ENCODE measurements around the gene CUL9.

Gene CUL9

DNA sequence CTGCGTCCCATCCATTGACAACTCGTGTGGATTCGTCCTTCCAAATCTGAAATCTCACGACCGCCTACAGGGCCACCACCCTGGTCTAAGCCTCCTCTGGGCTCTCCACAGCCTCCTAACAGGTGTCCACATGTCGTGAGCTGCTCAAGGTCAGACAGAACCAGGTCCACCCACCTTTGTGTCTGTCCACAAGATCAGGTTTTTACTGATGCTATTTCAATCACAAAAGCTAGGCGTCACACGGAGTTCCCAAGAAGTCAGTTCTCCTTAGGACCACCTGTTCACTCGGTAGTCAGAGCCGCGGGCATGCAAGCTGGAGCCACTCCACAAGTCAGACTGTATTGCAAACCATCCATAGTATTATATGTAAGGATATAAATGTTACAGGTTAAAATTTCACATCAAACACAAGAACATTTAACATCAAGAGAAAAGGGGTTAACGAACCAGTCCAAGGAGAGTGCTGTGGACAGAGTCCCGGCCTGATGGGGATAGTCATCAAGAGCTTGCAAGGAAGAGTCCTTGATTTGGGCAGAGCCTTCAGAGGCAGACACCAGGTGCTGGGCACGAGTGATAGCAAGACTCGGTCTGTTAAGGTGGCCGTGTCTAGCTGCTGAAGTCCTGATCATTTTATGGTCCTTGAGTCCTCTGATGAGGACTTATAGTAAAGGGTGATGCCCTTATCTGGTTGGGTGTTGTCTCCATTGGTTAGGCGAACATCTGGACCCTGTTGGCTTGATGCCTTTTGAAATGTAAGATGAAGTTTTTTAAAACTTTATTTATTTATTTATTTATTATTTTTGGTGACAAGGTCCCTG, 48.0 kb downstream of the CUL9 start:
- DNase-seq (ENCODE audit: low spot score): peak; percentile 59

DNA sequence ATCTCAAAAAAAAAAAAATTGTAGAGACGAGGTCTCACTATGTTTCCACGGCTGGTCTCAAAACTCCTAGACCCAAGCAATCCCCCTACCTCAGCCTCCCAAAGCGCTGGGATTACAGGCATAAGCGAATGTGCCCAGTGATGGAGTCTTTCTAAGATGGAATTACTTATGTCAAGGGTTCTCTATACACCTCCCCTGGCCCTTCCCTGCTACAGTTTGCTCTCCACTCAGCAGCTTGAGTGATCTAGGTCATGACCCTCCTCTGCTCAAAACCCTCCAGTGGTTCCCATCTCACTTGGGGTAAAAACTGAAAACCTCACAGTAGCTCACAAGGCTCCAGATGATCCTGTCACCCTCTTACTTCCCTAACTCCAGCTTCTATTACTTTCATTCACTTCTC, 49.1 kb downstream of the CUL9 start:
- no peak for DNase-seq (ENCODE audit: low spot score)

DNA sequence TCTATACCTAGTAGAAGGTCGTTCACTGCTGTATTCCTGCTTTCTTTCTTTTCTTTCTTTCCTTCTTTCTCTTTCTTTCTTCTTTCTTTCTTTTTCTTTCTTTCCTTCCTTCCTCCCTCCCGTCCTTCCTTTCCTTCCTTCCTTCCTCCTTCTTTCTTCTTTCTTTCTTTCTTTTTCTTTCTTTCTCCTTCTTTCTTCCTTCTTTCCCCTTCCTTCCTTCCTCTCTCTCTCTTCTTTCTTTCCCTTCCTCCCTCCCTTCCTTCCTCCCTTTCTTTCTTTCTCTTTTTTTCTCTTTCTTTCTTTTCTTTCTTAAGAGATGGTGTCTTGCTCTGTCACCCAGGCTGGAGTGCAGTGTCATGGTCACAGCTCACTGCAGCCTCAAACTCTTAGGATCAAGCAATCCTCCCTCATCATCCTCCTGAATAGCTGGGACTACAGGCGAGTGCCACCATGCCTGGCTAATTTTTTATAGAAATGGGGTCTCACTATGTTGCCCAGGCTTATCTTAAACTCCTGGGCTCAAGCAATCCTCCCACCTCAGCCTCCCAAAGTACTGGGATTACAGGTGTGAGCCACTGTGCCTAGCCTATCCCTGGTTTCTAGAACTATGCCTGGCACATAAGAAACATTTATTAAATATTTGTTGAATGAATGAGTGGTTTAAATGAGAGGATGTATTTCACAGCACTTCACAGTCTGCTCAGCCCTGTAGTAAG, 49.9 kb downstream of the CUL9 start:
- no peak for DNase-seq (ENCODE audit: low spot score)

DNA sequence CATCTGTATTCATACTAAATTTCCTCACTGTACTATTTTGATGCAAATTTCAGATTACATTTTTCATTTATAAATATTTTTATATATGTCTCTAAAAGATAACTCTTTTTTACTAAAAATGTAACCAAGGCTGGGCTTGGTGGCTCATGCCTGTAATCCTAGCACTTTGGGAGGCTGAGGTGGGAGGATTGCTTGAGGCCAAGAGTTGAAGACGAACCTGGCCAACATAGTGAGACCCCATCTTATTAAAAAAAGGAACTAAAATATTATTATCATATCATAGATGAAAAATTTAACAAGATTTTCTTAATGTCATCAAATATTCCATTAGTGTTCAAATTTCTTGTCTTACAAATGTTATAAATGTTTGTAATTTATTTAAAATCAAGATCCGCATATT, 53.8 kb downstream of the CUL9 start:
- DNase-seq (ENCODE audit: low spot score): no peak

DNA sequence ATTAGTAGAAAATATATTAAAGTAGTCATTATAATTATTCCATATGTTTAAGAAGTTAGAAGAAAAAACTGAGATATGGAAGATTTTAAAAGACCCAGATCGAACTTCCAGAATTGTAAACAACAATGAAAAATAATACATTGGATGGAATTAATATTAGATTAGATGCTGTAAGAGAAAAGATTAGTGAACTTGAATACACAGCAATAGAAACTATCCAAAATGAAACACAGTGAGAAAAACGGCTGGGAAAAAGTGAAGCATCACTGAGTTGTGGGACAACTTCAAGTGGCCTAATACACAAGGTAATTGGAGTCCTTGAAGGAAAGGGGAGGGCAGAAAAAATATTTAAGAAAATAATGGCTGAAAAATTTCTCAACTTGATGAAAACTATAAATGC, 57.1 kb downstream of the CUL9 start:
- DNase-seq (ENCODE audit: low spot score): no peak

DNA sequence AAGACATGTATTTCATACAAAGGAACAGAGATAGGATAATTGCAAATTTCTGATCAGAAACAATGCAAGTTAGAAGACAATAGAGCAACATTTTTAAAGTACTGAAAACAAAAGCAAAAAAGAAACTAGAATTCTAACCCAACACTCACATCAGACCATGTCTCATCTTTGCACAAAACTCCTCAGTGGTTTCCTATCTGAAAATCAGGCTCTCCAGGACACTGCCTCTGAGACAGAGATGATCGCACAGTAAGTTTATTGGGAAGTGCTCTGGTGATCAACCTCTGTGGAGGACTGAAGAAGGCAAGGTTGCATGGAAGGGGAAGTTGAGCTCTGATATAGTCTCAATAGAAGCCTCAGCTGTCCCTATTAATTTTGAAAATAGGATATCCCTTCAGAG, 59.0 kb downstream of the CUL9 start:
- DNase-seq (ENCODE audit: low spot score): no peak

DNA sequence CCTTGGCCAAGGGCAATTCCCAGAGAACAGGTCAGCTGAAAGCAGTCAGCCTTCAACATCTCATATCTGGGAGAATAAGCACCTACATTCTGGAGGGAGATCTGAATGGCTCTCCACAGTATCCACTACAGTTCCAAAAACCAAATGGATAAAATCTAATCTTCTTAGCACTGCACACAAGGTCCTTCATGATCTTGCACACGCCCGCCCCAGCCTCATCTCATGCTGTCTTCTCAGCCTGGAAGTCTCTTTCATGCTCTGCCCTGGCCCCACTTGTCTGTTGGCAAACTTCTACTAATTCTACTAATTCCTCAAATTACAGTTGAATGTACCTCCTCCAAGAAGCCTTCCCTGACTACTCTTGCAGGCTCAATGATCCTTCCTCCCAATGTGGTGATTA, 59.5 kb downstream of the CUL9 start:
- no peak for DNase-seq (ENCODE audit: low spot score)

DNA sequence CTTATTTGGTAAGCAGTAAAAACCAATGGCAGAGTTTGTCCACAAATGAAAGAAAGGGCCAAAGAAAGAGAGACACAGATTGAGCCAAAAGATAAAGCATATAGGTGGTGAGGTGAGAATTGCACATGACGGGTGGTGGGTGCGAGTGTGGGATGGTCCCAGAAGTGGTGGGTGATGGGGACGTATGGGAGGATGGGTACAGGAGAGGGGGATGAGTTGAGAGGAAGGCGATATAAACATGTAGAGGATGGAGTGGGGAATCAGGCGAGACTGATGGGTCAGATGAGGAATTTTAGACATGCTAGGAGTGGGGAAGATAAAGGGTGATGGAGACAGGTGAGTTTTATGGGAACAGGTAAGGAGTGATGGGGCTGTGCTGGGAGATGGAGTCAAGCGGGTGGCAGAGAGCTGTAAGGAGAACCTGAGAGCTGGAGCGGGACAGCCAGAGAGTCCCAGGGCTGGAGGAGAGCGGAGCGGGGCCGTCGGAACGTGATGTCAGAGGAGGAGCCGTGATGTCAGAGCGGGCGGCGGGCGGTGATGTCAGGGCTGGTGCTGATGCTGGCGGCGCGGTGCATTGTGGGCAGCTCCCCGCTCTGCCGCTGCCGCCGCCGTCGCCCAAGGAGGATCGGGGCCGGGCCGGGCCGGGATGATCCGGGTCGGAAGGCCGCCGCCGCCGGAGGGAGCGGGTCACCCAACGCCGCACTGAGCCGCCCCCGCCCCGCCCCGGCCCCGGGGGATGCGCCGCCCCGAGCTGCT, 61.1 kb downstream of the CUL9 start, which contains the start of gene TTBK1:
TSS of gene TTBK1 (plus strand) at position 574 of the 756 bp plus-strand sequence. CDS start 3,180 bp downstream, outside the sequence.
- no peak for DNase-seq (ENCODE audit: low spot score)

DNA sequence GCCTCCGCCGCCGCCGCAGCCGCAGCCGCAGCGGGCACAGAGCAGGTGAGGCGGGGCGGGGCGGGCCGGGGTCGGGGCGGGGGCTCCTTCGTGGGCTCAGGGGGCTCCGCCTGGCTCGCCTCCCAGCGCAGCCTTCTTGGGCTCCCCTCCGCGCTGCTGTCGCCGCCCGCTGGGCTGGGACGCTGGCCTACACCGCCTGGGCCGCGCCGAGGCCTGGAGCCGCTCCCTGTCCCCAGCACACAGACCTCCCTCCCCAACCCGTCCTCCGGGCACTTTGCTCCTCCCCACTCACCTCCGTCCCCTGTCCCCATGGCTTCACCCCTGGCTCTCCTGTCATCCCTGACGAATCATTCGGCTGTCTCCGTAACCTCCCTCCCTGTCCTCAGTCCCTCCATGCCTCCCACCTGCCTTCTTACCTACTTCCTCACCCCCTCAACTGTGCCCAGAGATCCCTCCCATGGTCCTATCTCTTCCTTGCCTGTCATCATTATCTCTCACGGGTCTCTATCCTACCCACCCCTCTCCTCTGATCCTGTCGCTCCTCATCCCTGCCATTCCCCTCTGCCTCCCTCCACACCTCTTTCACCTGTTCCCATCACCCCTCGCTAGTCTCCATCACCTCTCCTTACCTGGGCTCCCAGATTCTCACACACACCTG, 61.8 kb downstream of the CUL9 start:
- DNase-seq (ENCODE audit: low spot score): no peak

DNA sequence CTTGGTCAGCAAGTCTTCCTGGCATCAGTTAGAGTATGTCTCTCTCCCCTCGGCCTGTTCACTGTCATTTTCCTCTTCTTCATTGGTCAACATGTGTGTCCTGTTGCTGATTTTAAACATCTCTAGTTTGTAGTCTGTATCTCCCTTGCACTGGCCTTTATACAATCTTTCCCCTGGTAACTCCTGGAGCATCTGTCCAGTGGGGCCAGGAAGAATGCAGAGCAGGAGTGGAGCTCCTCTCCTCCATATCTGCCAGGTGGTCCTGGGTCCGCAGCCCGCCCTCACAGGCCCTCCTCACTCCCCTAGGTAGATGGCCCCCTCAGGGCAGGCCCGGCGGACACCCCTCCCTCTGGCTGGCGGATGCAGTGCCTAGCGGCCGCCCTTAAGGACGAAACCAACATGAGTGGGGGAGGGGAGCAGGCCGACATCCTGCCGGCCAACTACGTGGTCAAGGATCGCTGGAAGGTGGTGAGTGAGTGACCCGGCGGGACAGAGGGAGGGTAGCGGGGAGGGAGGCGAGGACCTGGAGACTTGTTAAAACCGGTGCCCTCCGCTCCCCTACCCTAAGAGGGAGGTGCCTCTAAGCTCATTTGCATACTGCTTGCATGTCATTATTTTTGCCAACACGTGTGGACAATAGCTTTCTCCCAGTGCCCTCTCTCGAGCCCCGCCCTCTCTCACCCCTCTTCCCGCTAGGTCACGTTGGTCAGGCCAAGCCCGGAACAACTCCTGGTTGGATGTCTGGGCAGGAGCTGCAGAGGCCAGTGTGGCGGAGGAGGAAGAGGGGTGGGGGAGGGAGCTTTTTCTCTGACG, 64.5 kb downstream of the CUL9 start:
- DNase-seq (ENCODE audit: low spot score): no peak

DNA sequence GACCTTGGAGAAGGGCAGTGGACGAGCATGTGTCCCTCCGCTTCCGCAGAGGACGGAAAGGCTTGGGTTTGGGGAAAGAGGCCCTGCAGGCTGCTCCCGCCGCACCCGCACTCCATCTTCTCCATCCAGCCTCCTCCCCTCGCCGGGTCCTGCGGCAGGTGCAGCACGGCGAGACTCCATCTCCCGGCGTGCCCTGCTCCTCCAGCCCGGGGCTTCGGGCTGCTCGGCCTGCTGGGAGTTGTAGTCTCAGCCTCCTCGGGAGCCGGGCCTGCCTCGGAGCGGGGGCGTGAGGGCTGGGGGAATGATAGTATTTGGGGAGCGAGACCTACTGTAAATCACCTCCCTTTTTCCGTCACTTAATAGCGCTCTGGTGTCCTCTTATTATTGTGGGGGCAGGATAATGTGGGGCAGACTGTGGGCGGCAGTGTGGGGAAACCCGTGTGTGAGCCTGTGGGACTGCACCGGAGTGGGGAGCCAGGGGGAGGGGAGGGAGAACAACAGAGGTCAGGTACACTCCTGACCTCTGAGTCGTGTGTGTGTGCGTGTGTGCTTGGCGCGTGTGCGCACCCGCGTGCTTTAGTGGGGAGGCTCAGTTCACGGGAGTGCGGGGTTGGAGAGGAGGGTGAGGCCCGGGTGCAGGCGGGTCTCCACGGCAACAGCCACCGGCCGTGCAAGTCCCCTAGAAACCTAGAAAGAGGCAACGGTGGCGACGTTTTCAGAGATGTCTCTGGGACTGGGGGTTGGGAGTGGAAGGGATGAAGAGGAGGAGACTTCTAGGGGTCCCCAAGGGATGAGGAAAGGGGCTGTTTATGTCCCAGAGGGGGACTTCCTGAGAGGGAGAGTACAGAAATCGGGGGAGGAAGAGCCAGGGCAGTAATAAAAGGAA, 65.4 kb downstream of the CUL9 start:
- DNase-seq (ENCODE audit: low spot score): peak; percentile 30

DNA sequence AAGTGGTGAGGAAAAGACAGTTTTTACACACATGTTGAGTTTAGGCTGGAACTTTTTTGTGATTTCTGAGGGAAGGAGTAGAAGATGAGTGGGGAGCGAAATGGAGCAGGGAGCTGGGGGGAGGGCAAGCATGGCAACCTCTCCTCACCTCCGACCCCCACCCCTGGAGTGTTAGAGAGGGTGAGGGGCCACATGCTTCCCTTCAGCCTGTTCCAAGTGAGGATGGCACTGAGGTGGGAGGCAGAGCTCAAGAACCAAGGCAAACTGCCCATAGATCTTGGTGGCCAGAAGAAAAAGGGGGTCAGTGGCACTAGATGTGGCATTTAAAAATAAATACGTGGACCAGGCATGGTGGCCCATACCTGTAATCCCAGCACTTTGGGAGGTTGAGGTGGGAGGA, 66.1 kb downstream of the CUL9 start:
- DNase-seq (ENCODE audit: low spot score): no peak

DNA sequence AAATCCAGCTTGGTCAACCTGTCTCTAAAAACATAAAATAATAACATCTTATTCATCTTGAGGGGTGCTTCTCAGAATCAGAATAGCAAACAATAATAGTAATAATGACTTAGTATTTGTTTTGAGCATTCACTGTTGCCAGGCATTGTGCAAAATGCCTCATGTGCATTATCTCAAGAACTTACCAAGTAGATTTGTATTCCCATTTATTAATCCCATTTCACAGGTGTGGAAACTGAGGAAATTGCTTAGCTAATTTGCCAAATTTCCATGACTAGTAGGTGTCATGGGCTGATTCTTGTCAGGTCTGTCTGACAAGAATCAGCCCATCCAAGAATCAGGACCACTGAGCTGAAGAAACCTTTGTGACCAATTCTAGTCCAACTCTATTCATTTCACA, 66.8 kb downstream of the CUL9 start:
- DNase-seq (ENCODE audit: low spot score): no peak

DNA sequence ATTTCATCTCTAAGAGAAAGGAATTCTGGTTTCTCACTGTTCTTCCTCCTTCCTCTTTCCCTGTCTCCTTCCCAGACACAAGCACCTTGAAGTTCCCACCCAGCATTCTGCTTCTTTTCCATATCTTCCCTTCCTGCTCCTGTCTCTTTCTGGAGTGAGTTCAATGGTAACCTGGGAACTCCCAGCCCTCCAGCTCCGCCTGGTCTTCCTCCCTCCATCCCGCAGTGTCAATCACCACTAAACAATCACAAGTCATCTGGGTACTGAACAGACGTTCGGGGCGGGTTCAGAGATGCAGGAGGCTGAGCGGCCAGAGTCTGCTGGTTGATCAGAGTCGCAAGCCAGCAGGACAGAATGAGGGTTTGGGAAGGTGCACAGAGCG, 69.0 kb downstream of the CUL9 start:
- DNase-seq (ENCODE audit: low spot score): no peak

DNA sequence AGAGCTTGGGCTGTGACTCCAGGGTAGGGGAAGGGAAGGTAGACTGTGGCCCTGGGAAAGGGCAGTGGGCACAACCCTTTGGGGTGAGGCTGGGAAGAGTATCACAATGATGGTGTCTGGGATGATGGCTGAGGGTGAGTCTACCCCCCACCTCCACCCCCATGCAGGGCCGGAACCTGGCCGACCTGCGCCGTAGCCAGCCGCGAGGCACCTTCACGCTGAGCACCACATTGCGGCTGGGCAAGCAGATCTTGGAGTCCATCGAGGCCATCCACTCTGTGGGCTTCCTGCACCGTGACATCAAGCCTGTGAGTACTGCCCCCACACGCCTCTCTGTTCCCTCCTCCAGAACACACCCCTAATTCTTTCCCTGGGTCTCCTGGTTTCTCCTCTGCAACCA, 71.4 kb downstream of the CUL9 start:
- no peak for DNase-seq (ENCODE audit: low spot score)

DNA sequence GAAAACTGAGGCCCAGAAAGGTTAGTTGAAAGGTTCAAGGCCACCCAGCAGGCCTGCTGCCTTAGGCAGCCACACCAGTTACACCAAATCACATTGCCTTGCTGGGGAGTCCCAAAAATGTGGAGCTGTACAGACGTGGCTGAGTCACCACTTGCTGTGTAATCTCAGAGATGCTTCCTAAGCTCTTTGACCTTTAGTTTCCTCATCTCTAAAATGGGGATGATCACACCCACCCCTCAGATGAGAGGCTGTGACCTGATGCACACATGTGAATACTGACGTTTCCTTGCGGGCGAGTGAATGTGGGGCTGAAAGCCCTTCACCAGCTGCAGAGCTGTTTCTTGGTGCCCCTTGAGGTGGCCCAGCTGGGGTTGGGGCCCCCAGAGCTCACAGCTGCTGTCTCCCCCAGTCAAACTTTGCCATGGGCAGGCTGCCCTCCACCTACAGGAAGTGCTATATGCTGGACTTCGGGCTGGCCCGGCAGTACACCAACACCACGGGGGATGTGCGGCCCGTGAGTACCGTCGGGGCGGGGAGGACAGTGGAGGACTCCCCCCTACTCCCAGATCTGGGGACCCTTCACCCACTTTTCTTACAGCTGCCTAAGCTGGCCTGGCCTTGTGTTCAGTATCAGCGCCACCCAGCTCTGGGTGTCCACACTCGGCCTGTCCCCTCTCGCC, 72.3 kb downstream of the CUL9 start:
- DNase-seq (ENCODE audit: low spot score): no peak

DNA sequence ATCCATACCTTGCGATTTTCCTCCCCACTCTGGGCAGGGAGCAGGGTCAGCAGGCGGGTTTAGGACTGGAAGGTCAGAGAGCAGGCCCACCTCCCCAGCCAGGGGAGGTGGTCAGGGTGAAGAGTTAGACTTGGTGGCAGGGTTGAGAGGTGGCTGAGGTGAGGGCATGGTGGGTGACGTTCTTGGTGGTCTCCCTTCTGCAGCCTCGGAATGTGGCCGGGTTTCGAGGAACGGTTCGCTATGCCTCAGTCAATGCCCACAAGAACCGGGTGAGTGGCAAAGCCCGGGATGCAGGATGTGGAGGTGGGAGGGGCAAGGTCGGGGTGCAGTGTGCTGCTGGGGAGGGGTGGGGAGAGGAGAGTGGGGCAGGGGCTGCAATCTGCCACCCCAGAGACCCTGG, 72.8 kb downstream of the CUL9 start:
- DNase-seq (ENCODE audit: low spot score): no peak

DNA sequence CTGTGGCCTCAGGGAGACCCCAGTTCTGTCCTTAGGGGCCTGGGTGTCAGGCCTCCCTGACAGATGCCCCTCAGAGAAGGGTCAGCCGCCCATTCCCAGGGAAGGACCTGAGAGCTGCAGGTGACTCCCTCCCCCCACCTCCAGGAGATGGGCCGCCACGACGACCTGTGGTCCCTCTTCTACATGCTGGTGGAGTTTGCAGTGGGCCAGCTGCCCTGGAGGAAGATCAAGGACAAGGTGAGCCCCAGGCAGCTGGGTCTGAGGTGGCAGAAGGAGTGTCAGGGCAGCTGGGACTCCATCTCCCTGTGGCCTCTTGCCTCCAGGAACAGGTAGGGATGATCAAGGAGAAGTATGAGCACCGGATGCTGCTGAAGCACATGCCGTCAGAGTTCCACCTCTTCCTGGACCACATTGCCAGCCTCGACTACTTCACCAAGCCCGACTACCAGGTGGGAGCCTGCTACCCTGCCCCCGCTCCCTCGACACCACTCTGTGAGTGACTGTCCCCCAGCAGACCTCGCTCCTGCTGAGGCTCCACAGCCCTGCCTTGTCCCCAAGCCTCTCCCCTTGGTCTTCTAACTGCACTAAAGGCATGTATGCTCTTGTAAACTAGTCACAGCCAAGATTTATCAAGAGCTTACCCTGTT, 73.5 kb downstream of the CUL9 start:
- DNase-seq (ENCODE audit: low spot score): no peak

DNA sequence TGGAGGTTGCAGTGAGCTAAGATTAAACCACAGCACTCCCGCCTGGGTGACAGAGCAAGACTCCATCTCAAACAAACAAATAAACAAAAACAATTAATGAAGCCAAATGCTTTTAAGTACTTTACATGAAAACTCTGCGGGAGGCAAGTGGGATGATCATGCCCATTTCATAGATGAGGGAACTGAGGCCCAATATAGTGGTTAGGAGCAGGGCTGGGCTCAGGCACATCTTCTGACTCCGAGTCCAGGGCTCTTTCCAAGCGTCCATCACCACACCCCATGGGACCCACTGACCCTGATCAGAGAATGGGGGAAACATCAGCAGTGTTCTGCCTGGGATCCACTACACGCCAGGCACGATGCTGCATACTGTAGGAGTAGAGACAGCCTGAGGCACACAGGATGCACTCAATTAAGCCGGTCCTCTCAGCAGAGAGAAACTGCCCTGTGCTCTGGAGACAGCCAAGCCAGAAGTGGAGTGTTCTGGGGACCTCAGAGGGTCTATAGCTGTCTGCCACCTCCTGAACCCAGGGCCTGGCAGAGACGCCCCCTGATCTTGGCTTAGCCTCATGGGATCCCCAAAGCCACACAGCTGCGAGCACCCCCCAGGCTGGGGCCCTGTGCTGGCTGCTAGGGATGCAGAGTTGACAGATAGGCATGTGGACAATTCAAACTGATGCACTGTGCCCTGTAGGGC, 74.8 kb downstream of the CUL9 start:
- no peak for DNase-seq (ENCODE audit: low spot score)

Measured in hematopoietic multipotent progenitor cell treated with erythropoietin and hydrocortisone succinate and interleukin-3 and kit ligand, for 15 days (in vitro differentiated cells).